Stimulated activated CD4-positive, alpha-beta T cell treated with anti-CD3 and anti-CD28 coated beads, Interleukin-1b, Interleukin-23, amount 100 ng/mL, for 1 hour (primary cell): Measurements from ENCODE around the gene GPR78.

ENCODE experiments used
- DNase-seq, 2 donors: peaks; one replicate each; pipeline ENCODE4 v3.0.0-alpha.2; 2020; ENCODE audit warnings: low read depth in 2 of 2

Gene GPR78

DNA sequence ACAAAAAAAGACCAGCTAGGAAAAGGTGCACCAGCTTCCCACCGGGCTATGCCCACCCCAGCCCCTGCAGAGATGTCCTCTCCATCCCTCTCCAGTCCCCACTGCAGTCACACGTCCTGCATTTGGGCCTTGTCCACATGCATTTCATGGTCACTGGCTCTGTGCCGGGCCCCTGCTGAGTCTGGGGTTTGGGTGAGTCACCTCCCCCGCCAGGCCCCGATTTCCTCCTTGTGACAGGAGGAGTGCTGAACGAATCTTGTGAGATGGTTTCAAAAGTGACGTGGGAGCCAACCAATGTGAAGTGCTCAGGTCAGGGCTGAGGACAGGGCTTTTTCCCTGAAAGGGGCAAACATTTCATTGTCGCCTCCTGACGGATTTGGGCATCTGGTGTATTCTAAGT is 19.5 kb downstream of the GPR78 start:
- DNase-seq: no peak

DNA sequence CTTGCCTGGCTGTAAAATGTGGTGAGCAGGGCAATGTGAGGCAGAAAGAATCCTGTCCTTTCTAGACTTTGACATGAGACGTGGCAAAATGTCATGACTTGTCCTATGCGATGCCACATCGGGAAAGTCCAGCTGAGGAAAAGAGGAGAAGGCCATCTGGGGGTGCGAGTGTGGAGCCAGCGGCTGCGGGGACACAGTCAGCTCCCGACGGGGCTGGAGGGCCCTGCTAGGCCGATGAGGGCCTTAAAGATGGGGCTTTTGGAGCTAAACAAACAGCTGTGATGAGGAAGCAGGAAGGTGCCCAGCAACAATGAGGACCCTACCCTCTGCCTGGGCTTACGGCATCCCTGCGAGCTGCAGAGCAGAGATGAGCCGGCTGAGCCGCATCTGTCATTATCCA is 20.1 kb downstream of the GPR78 start:
- DNase-seq: no peak

DNA sequence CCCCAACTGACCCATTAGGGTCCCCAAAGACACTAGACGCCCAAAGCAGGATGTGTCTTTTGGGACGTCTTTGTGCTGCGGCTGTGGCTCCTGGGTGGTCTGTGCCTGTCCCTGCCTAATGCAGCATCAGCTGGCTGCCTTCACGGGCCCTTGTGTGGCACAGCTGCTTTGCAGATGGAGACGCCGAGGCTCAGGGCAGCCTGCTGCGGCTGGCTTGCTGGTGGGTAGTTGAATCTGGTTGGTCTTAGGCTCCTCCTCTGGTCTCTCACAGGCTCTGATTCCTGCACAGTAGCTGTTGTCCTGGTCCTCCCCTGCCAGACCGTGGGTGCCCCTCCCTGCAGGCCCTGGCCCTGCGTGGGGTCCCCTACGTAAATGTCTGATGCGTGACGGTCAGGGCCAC is 20.5 kb downstream of the GPR78 start:
- no peak for DNase-seq

DNA sequence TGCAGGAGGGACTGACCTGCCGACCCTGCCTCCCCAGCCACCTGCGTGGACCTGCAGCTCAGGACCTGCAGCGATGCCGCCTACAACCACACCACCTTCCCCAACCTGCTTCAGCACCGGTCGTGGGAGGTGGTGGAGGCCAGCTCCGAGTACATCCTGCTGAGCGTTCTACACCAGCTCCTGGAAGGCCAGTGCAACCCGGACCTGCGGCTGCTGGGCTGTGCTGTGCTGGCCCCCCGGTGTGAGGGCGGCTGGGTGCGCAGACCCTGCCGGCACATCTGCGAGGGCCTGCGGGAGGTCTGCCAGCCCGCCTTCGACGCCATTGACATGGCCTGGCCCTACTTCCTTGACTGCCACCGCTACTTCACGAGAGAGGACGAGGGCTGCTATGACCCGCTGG is 20.9 kb downstream of the GPR78 start:
- no peak for DNase-seq

GRCh38 chr4:8601556-8601955 is 21.4 kb downstream of the GPR78 start:
- DNase-seq: no peak

DNA sequence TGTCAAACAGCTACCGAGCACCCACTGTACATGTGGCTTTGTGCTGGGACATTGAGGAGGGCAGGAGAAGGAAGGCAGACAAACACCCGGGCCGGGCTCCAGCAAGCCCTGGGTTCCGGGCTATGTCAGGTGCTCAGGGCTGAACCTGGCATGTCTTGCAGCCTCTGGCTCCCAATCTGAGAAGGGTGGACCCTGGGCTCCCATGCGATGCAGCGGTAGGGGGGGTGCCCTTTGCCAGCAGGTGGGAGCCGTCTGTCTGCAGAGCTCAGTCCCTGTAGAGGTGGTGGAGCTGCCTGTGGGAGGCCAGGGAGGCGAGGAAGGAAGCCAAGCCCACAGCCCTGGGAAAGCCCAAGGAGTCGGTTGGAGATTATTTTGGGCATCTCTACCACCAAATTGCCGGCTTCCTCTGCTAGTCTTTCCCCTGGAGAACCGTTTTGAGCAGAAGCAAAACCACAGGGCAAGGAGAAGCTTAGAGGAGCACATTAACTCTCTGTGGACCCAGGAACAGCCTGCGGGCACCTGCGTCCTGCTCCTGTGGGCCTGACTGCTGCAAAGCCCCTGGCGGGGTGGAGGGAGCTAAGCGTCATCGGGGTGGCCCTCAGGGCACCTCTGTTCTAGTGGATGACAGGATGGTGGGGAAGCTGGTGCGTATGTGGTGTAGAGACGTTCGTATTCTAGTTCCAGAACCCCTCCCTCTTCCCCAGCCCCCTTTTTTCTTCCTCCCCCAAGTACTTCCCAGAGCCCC is 22.7 kb downstream of the GPR78 start:
- no peak for DNase-seq

GRCh38 chr4:8603931-8604330 is 23.7 kb downstream of the GPR78 start:
- no peak for DNase-seq

GRCh38 chr4:8605289-8605688 is 25.1 kb downstream of the GPR78 start:
- DNase-seq: no peak

- no peak for DNase-seq
These were observed 26.3 kb downstream of the GPR78 start for GRCh38 chr4:8606476-8606875.

DNA sequence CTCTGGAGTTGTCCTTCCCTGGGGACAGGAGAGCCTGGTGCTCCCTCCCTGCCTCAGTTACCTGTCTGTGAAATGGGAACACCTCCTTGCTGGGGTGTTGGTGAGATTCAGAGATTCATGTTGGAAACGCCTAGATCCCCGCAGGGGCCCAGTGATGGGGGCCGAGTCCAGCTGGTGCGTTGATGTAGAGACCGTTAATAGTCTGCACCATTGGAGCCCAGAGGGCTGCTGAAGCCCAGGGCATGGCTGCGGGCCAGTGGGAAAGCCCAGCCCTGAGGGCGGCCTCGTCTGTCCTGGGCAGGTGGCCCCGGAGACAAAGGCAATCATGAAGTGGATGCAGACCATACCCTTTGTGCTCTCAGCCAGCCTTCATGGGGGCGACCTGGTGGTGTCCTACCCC is 26.8 kb downstream of the GPR78 start:
- DNase-seq: no peak

- DNase-seq: peak in 1 of 2 donors; percentile 26
These were observed 27.6 kb downstream of the GPR78 start for GRCh38 chr4:8607603-8608481.

DNA sequence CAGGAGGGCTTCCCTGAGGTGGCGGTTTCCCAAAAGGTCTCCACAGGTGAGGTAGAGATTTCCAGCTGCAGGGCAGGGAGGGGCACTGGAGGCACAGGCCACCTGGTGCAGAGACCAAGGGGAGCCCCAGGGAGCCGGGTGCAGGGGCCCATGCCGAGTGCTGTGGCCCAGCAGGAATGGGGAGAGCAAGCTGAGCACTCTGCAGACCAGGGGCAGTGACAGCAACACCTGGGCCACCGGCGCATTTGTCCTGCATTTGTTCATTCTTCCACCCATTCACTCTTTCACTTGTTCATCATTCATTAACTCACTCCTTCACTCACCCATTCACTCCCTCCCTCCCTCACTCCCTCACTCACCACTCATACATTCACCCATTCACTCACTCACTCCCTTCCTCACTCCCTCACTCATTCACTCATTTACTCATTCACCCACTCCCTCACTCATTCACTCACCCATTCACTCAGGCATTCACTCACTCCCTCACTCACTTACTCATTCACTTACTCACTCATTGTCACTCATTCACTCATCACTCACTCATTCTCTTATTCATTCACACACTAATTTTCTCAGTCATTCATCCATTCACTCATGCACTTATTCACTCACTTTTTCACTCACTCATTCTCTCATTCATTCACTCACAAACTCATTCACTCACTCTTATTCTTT is 28.7 kb downstream of the GPR78 start:
- DNase-seq: no peak

DNA sequence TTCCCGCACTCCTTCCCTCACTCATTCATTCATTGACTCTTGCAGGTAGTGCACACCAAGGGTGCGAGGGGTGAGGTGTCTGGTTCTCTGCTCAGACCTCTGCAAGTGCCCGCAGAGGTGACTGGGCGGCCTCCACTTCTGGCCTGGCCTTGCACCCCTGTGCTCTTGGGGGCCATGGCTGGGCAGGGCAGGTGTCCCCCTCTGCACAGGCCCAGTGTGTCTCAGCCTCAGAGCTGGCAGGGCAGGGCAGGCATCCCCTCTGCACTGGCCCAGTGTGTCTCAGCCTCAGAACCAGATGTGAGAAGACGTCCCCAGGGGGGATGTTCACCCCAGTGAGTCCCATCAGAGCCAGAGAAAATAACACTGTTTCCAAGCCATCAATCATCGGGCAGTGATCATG is 29.2 kb downstream of the GPR78 start:
- no peak for DNase-seq

DNA sequence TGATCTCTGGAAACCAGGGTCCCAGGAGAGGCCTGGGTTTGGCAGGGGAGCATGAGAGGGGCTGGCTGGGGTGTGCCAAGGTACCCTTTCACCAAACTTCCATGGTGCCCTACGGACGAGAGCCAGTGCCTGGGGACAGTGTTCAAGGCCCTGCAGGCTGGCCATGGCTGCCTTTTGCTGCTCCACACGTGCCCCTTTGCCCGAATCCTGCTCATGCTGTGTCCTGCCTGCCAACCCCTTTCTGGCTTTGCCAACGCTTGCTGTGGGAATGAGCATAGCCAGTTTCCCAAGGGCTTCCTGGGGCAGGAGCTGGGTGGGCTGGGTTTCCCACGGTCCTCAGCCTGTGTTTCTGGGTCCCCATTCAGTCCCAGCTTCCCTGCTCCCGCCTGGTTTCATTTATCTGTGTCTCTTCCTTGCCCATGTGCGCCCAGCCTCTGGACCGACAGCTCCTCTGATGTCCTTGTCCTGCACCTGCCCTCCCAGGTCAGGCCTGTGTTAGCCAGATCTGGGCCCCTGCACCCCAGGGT is 29.7 kb downstream of the GPR78 start:
- no peak for DNase-seq

GRCh38 chr4:8610858-8611616 is 30.8 kb downstream of the GPR78 start:
- no peak for DNase-seq

GRCh38 chr4:8612646-8613045 is 32.5 kb downstream of the GPR78 start:
- DNase-seq: no peak

GRCh38 chr4:8613421-8614364 is 33.5 kb downstream of the GPR78 start:
- DNase-seq: no peak

DNA sequence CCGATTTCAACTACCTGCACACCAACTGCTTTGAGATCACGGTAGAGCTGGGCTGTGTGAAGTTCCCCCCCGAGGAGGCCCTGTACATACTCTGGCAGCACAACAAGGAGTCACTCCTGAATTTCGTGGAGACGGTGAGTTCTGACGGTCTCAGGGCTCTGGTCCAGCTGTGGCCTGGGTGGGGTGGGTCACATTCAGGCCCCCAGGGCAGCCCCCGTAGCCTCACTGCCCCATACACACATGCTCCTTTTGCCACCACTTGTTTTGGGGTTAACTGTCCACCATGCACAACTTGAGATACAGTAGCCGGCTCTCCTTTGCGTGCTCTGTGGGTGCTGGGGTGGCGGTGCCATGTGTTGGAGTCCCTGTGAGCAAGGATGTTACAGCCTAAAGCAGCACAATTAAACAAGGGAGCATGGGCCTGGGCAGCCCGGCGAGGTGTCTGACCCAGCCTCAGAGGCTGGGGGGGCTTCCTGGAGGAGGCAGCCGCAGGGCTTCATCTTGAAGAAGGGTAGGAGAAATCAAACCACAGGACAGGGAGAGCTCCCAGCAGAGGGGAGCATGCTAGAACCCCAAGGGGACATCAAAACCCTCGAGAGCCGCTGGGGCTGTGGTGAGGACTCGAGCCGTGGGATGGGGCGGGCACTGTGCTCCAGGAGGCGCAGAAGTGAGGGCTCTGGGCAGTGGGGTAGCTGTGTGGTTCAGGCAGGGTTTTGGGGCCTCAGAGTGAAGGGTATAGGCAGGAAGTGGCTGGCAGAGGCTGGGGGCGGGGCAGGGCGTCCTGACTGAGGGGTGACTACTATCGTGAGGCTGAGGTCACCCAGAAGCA is 34.4 kb downstream of the GPR78 start:
- DNase-seq: no peak

GRCh38 chr4:8615366-8615765 is 35.2 kb downstream of the GPR78 start:
- no peak for DNase-seq
